A204.1 (cell line): ENCODE measurements around the gene PSMB3.
"Not testable (repeated sequence)": the region's sequence is repeated elsewhere in the genome, so short reads cannot be mapped to it uniquely, and the experiment has no call there.

Source experiments
- FAIRE-seq: peaks from 2 replicates; lab custom pipeline; 2012; peaks lifted over from hg19 to GRCh38; lab: Jason Lieb, UNC

PSMB3 gene

GRCh38 chr17:38716368-38717005 lies 36.1 kb upstream of the PSMB3 start:
- no peak for FAIRE-seq

GRCh38 chr17:38717139-38717745 lies 35.3 kb upstream of the PSMB3 start:
- no peak for FAIRE-seq

GRCh38 chr17:38719289-38719942 lies 33.1 kb upstream of the PSMB3 start:
- no peak for FAIRE-seq

GRCh38 chr17:38719943-38720641 lies 32.4 kb upstream of the PSMB3 start:
- FAIRE-seq, result no peak

DNA sequence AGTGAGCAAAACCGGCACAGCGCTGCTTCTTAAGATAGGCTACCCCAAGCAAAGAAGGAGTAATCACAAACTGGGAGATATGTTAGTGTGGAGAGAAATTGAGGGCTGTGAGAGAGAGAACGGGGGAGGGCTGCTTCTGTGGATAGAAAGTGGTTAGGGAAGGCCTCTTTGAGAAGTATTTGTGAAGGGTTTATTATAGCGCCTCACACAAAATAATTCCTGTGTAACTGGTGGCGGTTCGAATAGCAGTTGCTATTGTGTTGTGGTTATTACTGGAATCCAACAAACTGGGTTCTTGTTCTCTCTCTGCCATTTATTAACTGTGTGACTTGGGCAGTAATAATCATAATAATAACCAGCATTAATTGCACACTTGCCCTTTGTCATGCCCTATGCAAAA lies 31.6 kb upstream of the PSMB3 start:
- no peak for FAIRE-seq

DNA sequence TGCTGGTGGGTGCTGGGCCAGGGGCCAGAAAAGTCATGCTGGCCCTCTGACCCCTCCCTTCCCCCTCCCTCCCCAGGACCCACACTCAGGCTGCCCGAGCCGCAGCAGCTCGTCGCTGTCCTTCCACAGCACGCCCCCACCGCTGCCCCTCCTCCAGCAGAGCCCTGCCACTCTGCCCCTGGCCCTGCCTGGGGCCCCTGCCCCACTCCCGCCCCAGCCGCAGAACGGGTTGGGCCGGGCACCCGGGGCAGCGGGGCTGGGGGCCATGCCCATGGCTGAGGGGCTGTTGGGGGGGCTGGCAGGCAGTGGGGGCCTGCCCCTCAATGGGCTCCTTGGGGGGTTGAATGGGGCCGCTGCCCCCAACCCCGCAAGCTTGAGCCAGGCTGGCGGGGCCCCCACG lies 30.7 kb upstream of the PSMB3 start:
- FAIRE-seq, result no peak

GRCh38 chr17:38724337-38724988 lies 28.1 kb upstream of the PSMB3 start:
- no peak for FAIRE-seq

- FAIRE-seq, result no peak
Measured at GRCh38 chr17:38725066-38725465, 27.5 kb upstream of the PSMB3 start.

GRCh38 chr17:38726145-38726544 lies 26.4 kb upstream of the PSMB3 start:
- FAIRE-seq, result not testable (repeated sequence)

GRCh38 chr17:38727736-38728135 lies 24.8 kb upstream of the PSMB3 start:
- no peak for FAIRE-seq

DNA sequence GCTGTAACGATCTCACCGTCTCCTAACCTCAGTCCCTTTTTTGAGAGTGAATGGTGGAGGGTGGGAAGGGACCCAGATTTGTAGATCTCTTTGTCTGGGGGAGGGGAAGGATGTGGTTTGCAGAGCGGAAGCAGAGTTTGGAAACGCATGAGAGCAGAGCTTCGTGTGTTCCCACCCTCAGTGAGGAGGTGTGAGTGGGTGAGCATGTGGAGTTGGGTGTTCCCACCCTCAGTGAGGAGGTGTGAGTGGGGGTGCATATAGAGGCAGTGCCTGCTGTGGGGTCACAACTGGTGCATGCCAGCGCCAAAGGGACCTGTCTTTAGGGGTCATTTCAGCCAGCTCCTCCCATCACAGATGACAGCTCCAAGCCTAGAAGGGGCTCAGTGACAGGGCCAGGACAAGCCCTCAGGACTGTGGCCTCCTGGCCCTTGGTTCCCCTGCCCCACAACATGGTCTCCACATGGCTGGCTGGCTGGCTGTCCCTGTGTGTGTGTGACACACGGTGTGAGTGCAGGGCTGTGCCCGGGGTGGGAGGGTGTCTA lies 24.2 kb upstream of the PSMB3 start:
- FAIRE-seq, result no peak

DNA sequence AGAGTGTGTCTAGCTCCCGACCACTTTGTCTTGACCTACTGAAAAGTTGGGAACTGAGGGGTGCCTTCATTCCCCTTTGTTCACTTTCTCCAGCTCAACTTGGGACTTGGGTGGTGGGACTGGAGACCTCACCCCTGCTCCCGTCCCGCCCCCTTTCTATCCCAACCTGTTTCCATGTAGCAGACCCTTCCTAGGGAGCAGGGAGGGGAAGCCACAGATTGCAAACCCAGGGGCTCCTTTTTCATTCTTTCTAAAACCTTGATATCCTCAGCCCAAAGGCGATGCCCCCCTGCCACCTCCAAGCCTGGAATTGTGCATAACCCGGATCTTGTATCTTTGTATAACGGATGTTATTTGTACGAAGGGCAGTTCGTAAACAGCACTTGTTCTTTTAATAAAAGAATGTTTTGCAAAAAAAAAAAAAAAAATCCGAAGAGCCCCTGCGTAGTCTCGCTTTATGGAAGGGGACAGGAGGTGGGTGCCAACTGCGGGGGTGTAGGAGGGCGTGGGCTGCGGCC lies 23.1 kb upstream of the PSMB3 start:
- no peak for FAIRE-seq

DNA sequence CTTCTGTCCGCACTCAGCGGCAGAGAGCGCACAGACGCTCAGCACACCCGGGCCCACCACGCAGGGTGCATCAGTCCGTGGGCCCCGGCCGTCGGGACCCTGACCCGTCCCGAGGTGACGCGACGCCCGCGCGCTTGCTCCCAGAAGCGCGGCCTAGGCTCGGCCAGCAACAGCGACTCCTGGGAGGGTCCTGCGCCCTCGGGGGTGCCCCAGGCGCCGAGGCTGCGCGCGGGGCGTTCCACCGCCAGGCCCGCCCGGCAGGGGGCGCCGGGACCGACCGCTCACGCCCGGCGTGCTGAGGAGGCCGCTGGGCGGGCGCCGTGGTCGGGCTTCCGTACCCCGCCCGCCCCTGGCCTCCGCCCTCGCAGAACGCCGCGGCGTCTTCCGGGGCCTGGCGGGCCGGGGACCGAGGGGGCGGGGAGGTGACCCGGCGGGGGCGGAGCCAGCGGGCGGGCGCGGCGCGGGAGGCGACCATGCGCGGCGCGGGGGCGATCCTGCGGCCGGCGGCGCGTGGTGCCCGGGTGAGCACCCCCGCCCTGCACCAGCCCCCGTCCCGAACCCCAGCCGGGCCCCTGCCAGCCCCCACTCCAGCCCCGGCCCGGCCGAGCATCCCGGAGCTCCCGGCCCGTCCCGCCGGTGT lies 22.5 kb upstream of the PSMB3 start, which contains the start of gene CISD3:
Gene CISD3, plus strand, starts transcription at position 456 of the 640 bp plus-strand sequence. Its CDS starts 18 bp downstream, at position 474.
- no peak for FAIRE-seq

GRCh38 chr17:38730526-38731379 lies 21.8 kb upstream of the PSMB3 start:
- no peak for FAIRE-seq

- no peak for FAIRE-seq
Measured at GRCh38 chr17:38731526-38732294, 20.8 kb upstream of the PSMB3 start.

DNA sequence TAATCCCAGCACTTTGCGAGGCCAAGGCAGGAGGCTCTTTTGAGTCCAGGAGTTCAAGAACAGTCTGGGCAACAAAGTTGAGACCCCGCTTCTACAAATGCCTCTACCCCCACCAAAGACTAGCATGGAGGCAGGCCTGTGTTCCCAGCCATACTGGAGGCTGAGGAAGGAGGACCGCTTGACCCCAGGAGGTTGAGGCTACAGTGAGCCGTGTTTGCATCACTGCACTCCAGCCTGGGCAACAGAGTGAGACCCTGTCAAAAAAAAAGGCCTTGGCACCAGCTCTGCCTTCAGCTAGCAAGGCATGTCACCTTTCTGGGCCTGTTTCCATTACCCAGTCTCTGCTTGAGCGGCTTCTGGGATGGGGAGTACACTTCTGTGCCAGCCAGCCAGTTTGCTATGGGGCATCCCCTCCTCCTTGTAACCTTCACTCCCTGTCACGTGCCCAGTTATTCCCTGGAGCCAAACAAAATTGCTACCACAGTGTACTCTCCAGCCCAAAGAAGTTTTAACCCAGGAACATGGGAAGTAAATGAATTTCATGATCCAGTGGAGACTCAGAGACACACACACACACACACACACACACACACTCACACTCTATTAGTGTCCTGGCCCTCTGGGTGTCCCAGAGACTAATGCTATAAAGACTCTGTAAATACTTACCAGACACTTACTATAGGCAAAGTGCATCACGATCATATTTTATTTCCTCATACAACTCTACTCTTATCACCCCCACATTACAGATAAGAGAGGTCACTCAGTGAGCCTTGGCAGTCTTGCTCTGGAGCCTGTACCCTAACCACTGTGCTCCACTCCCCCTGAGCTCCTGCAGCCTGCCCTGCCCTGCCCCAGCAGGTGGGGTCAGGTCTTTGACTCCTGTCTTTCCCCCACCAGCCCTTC lies 19.9 kb upstream of the PSMB3 start:
- no peak for FAIRE-seq

DNA sequence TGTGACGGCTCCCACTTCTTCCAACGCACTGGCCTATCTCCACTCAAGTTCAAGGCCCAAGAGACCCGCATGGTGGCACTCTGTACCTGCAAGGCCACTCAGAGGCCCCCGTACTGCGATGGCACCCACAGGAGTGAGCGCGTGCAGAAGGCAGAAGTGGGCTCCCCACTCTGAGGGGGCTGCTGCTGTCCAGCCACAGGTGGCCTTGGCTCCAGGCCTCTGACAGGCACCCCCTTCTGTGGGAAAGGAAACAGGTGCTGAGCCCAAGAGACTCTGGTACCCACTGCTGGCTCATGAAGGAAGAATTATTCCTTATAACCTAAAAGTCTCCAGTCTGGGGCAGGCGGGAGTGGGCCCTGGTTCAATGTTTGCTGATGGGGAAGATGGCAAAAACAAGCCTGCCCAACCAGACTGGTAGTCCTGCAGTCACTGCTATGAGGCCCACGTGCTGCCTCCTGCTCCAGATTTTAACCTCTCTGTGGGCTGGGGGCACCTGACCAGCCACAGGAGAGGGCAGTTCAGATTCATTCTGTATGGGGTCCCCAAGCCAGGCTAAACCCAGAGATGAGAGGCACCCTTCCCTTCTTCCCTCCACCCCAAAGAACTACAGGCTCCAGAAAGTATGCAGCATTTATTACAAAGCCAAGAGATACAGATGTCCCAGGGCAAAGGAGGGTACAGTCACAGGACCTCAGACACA lies 19.1 kb upstream of the PSMB3 start:
- no peak for FAIRE-seq
